H1 (cell line): ENCODE measurements around the gene NELL2. TPM values are rescaled to one million over a fixed set of nuclear protein-coding genes. Genes with fewer than 3 reads are reported as not detected.
"Not testable (repeated sequence)": the region's sequence is repeated elsewhere in the genome, so short reads cannot be mapped to it uniquely, and the experiment has no call there.

Experiments used
- CTCF ChIA-PET: fragments of 300-600 bp; sonication (Branson Sonifier 250); formaldehyde crosslinking; loops from one replicate; lab custom pipeline; 2021; ENCODE audit not compliant: partially characterized antibody; lab: Charles Lee
- POLR2A ChIA-PET: fragments of 300-600 bp; sonication (Branson Sonifier 250); formaldehyde crosslinking; loops from one replicate; lab custom pipeline; 2021; ENCODE audit warnings: inconsistent platforms; ENCODE audit not compliant: partially characterized antibody; lab: Charles Lee
- DNase-seq, 2 experiments: peaks; one replicate each; pipeline versions ENCODE4 v3.0.0 to v3.0.0-alpha.2; 2010 to 2022; ENCODE audit warnings: low spot score in 2 of 2, low read depth in 1 of 2, mixed read lengths in 1 of 2
- FAIRE-seq: peaks from 2 replicates; lab custom pipeline; 2011; peaks lifted over from hg19 to GRCh38; lab: Jason Lieb, UNC
- H2AFZ ChIP-seq: 2 replicates; pipeline ENCODE4 v1.8.1; 2012; ENCODE audit warnings: low read length, inconsistent platforms
- H2AK5ac ChIP-seq: 2 replicates; pipeline ENCODE4 v1.6.1; 2013; ENCODE audit warnings: low read depth, low read length
- H2BK120ac ChIP-seq: replicated peaks from 2 replicates; pipeline ENCODE3; 2013; ENCODE audit warnings: low read depth, low read length, inconsistent platforms
- H2BK12ac ChIP-seq: 2 replicates; pipeline ENCODE4 v1.6.1; 2013; ENCODE audit warnings: low read depth, low read length
- H2BK15ac ChIP-seq: 2 replicates; pipeline ENCODE4 v1.6.1; 2013; ENCODE audit warnings: low read length
- H2BK20ac ChIP-seq: 2 replicates; pipeline ENCODE4 v1.6.1; 2013; ENCODE audit warnings: low read length
- H2BK5ac ChIP-seq: 2 replicates; pipeline ENCODE4 v1.6.1; 2013; ENCODE audit warnings: low read depth, low read length
- H3K14ac ChIP-seq: 2 replicates; pipeline ENCODE4 v1.6.1; 2013; ENCODE audit warnings: inconsistent platforms; ENCODE audit not compliant: insufficient read length
- H3K18ac ChIP-seq: 2 replicates; pipeline ENCODE4 v1.6.1; 2013; ENCODE audit warnings: low read length; ENCODE audit errors: extremely low read depth
- H3K23ac ChIP-seq: 2 replicates; pipeline ENCODE4 v1.6.1; 2013; ENCODE audit warnings: inconsistent platforms; ENCODE audit not compliant: insufficient read length
- H3K23me2 ChIP-seq: 2 replicates; pipeline ENCODE4 v1.6.1; 2013; ENCODE audit warnings: low read depth, low read length
- H3K27ac ChIP-seq: 2 replicates; pipeline ENCODE4 v1.6.1; 2011; ENCODE audit warnings: low read depth, low read length, inconsistent platforms
- H3K27me3 ChIP-seq, 4 experiments: replicated peaks in 1 of 4; 1 replicate in 1 of 4; 2 replicates in 3 of 4; pipeline versions ENCODE4 v1.6.1 to v1.8.1; 2011 to 2013; ENCODE audit warnings: low read length in 3 of 4, mild to moderate bottlenecking in 3 of 4, inconsistent platforms in 2 of 4, mixed read lengths in 2 of 4, moderate library complexity in 1 of 4; ENCODE audit not compliant: control insufficient read depth in 3 of 4, insufficient read depth in 3 of 4; ENCODE audit errors: extremely low read depth in 1 of 4
- H3K36me3 ChIP-seq, 4 experiments: 2 replicates each; pipeline versions ENCODE4 v1.6.1 to v1.8.1; 2011 to 2013; ENCODE audit warnings: mild to moderate bottlenecking in 4 of 4, low read length in 3 of 4, moderate library complexity in 2 of 4, control low read depth in 1 of 4, inconsistent platforms in 1 of 4; ENCODE audit not compliant: insufficient read depth in 4 of 4, control insufficient read depth in 2 of 4
- H3K4ac ChIP-seq: replicated peaks from 2 replicates; pipeline ENCODE3; 2013; ENCODE audit warnings: low read length, low read depth, mixed read lengths, inconsistent platforms; ENCODE audit not compliant: insufficient read length
- H3K4me1 ChIP-seq, 4 experiments: replicated peaks in 1 of 4; 1 replicate in 1 of 4; 2 replicates in 3 of 4; pipeline versions ENCODE4 v1.6.1 to v1.8.1; 2011 to 2013; ENCODE audit warnings: low read length in 3 of 4, inconsistent platforms in 2 of 4, mixed read lengths in 1 of 4; ENCODE audit not compliant: insufficient read depth in 4 of 4, control insufficient read depth in 3 of 4
- H3K4me2 ChIP-seq, 2 experiments: 2 replicates each; pipeline versions ENCODE4 v1.6.1 to v1.8.1; 2011 to 2013; ENCODE audit warnings: low read depth in 2 of 2, low read length in 2 of 2, control low read depth in 1 of 2, inconsistent platforms in 1 of 2, mild to moderate bottlenecking in 1 of 2; ENCODE audit not compliant: insufficient read depth in 1 of 2
- H3K4me3 ChIP-seq, 4 experiments: fragments of 200-600, 300-600 bp in 1 of 4; sonication (generic), shearing (Covaris generic), sonication (Bioruptor Twin) in 1 of 4; 2 replicates each; pipeline versions ENCODE4 v1.5.1 to v1.8.1; 2011 to 2016; ENCODE audit warnings: low read length in 4 of 4, low read depth in 3 of 4, control low read depth in 2 of 4, inconsistent platforms in 2 of 4, mild to moderate bottlenecking in 2 of 4, mixed read lengths in 1 of 4, moderate library complexity in 1 of 4; ENCODE audit not compliant: insufficient read depth in 2 of 4; ENCODE audit errors: extremely low read depth in 1 of 4
- H3K56ac ChIP-seq: replicated peaks from 2 replicates; pipeline ENCODE3; 2013; ENCODE audit warnings: low read depth, mild to moderate bottlenecking, mixed read lengths, low read length, inconsistent platforms; ENCODE audit not compliant: insufficient read length
- H3K79me1 ChIP-seq: 2 replicates; pipeline ENCODE4 v1.6.1; 2013; ENCODE audit warnings: low read depth, low read length, control low read depth
- H3K79me2 ChIP-seq, 2 experiments: 2 replicates each; pipeline versions ENCODE4 v1.6.1 to v1.8.1; 2012 to 2013; ENCODE audit warnings: low read length in 2 of 2, mild to moderate bottlenecking in 2 of 2, inconsistent platforms in 1 of 2; ENCODE audit not compliant: insufficient read depth in 2 of 2, control insufficient read depth in 1 of 2
- H3K9ac ChIP-seq, 4 experiments: replicated peaks in 1 of 4; 1 replicate in 1 of 4; 2 replicates in 3 of 4; pipeline versions ENCODE4 v1.6.1 to v1.8.1; 2011 to 2013; ENCODE audit warnings: low read depth in 3 of 4, low read length in 3 of 4, control low read depth in 2 of 4, mild to moderate bottlenecking in 2 of 4, moderate library complexity in 2 of 4, inconsistent platforms in 1 of 4; ENCODE audit errors: extremely low read depth in 1 of 4
- H3K9me3 ChIP-seq, 2 experiments: 2 replicates each; pipeline versions ENCODE4 v1.6.1 to v1.8.1; 2012 to 2013; ENCODE audit warnings: mild to moderate bottlenecking in 2 of 2, moderate library complexity in 2 of 2, control low read depth in 1 of 2, inconsistent platforms in 1 of 2, low read depth in 1 of 2, low read length in 1 of 2, mixed read lengths in 1 of 2; ENCODE audit not compliant: insufficient read depth in 2 of 2
- H4K20me1 ChIP-seq, 2 experiments: replicated peaks in 1 of 2; 2 replicates each; pipeline versions ENCODE3 to v1.8.1; 2011 to 2013; ENCODE audit warnings: inconsistent platforms in 2 of 2, low read length in 2 of 2, mild to moderate bottlenecking in 1 of 2; ENCODE audit not compliant: insufficient read depth in 2 of 2, control insufficient read depth in 1 of 2
- H4K5ac ChIP-seq: 2 replicates; pipeline ENCODE4 v1.6.1; 2013; ENCODE audit warnings: low read length, low read depth, mixed read lengths, inconsistent platforms; ENCODE audit not compliant: insufficient read length
- H4K8ac ChIP-seq: 2 replicates; pipeline ENCODE4 v1.8.0; 2013; ENCODE audit warnings: mild to moderate bottlenecking, moderate library complexity, low read length, inconsistent platforms; ENCODE audit not compliant: insufficient read depth; ENCODE audit errors: extremely low read depth
- H4K91ac ChIP-seq: replicated peaks from 2 replicates; pipeline ENCODE3; 2013; ENCODE audit warnings: low read length, mixed read lengths, inconsistent platforms; ENCODE audit not compliant: insufficient read length
- WGBS, 2 experiments: shearing (Covaris generic) in 1 of 2; methylation state at CpG; one replicate each; pipeline versions ENCODE4 v1.1.6 to v1.1.7; 2013 to 2015; ENCODE audit warnings: low lambda C conversion rate in 2 of 2, mixed read lengths in 2 of 2, inconsistent platforms in 1 of 2, low coverage in 1 of 2, missing lambda C conversion rate in 1 of 2; ENCODE audit not compliant: insufficient replicate concordance in 2 of 2, insufficient coverage in 1 of 2, insufficient read length in 1 of 2; ENCODE audit errors: extremely low coverage in 1 of 2, missing lambda C conversion rate in 1 of 2; 5-methylcytosine and 5-hydroxymethylcytosine counted together
- polyA plus RNA-seq, 7 experiments: library from polyadenylated mRNA; depleted of rRNA in 3 of 7; stranded (reverse) in 5 of 7; unstranded in 2 of 7; fragments of >200 nt in 5 of 7; fragments of 200-250 nt in 2 of 7; gene quantifications; 1 replicate in 5 of 7; 2 replicates in 1 of 7; 4 replicates in 1 of 7; pipeline versions ENCODE4 v1.2.1 to v1.2.3, GENCODE V29; 2011 to 2013; ENCODE audit warnings: missing spikeins in 2 of 7, mixed read lengths in 2 of 7
- total RNA-seq: library from RNA; stranded (reverse); fragmentation: NEBNext Ultra II Directional; extraction: Animal tissue kit (Norgen Biotek cat#: 25700); gene quantifications from 2 replicates; pipeline ENCODE4 v1.2.1, GENCODE V29; 2021

NELL2 gene
- total and polyA plus RNA-seq, 2 of the 8 experiments (the other 6 are each of a cell fraction or from before 2014, with no cell fraction given): 54.2 to 56.8 TPM

DNA sequence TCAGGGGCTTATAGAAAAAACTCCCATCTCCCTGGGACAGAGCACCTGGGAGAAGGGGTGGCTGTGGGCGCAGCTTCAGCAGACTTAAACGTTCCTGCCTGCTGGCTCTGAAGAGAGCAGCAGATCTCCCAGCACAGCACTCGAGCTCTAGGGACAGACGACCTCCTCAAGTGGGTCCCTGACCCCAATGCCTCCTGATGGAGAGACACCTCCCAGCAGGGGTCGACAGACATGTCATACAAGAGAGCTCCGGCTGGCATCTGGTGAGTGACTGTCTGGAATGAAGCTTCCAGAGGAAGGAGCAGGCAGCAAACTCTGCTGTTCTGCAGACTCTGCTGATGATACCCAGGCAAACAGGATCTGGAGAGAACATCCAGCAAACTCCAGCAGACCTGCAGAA is 22.0 kb upstream of the NELL2 start:
- H3K56ac ChIP-seq, H4K5ac ChIP-seq, H3K23ac ChIP-seq, H3K4me2 ChIP-seq, DNase-seq, H2BK5ac ChIP-seq, H3K9ac ChIP-seq, H2AFZ ChIP-seq, H3K79me1 ChIP-seq, H3K4me3 ChIP-seq, H4K8ac ChIP-seq, H3K4ac ChIP-seq, H2BK120ac ChIP-seq, H2AK5ac ChIP-seq, H2BK20ac ChIP-seq, POLR2A ChIA-PET, H2BK12ac ChIP-seq, H3K4me1 ChIP-seq, H3K14ac ChIP-seq, H3K27ac ChIP-seq, H3K79me2 ChIP-seq, H3K27me3 ChIP-seq, CTCF ChIA-PET, H2BK15ac ChIP-seq, H3K18ac ChIP-seq, H4K91ac ChIP-seq, H3K36me3 ChIP-seq, FAIRE-seq, H4K20me1 ChIP-seq, H3K9me3 ChIP-seq, H3K23me2 ChIP-seq: not testable (repeated sequence)
- 95% methylated on average over 6 of the region's 6 CpGs; no CpG with 5 or more reads in 1 of the 2 experiments for WGBS, 2 experiments
